Kidney tubule cell (primary cell): ENCODE results near the gene FAM222A.
A peak's percentile ranks its signal among the peaks of the same experiment; 100 is the strongest.

Experiments
- DNase-seq: peaks from one replicate; pipeline ENCODE4 v3.0.0-alpha.2; 2018; ENCODE audit warnings: low spot score

FAM222A gene

GRCh38 chr12:109800536-109800935, 86.9 kb downstream of the FAM222A start:
- no peak for DNase-seq

GRCh38 chr12:109802828-109803227, 89.2 kb downstream of the FAM222A start:
- DNase-seq = no peak

GRCh38 chr12:109803678-109804077, 90.1 kb downstream of the FAM222A start:
- DNase-seq = no peak

- peak; percentile 38 for DNase-seq
Measured at GRCh38 chr12:109804820-109805761, 91.5 kb downstream of the FAM222A start.

GRCh38 chr12:109807954-109808643, 94.5 kb downstream of the FAM222A start:
- no peak for DNase-seq

GRCh38 chr12:109808876-109809646, 95.4 kb downstream of the FAM222A start:
- no peak for DNase-seq

GRCh38 chr12:109810954-109811623, 97.5 kb downstream of the FAM222A start:
- DNase-seq = no peak

- DNase-seq = no peak
Measured at GRCh38 chr12:109811624-109811995, 98.0 kb downstream of the FAM222A start.

GRCh38 chr12:109813810-109814416, 100.3 kb downstream of the FAM222A start:
- no peak for DNase-seq

GRCh38 chr12:109814600-109815150, 101.0 kb downstream of the FAM222A start:
- DNase-seq = no peak

- no peak for DNase-seq
Measured at GRCh38 chr12:109815225-109815624, 101.6 kb downstream of the FAM222A start.

- DNase-seq = no peak
Measured at GRCh38 chr12:109815757-109816617, 102.4 kb downstream of the FAM222A start.

- no peak for DNase-seq
Measured at GRCh38 chr12:109816870-109817269, 103.2 kb downstream of the FAM222A start.

GRCh38 chr12:109817627-109818231, 104.1 kb downstream of the FAM222A start:
- DNase-seq = no peak

- no peak for DNase-seq
Measured at GRCh38 chr12:109818253-109818652, 104.6 kb downstream of the FAM222A start.

GRCh38 chr12:109818905-109819500, 105.4 kb downstream of the FAM222A start:
- peak; percentile 9 for DNase-seq
